ENCODE measurements around the gene PIK3C2B. TPM values are rescaled to one million over a fixed set of nuclear protein-coding genes. Genes with fewer than 3 reads are reported as not detected.
"Not testable (repeated sequence)": the region's sequence is repeated elsewhere in the genome, so short reads cannot be mapped to it uniquely, and the experiment has no call there.

The PIK3C2B gene
- total and polyA plus RNA-seq, 12 donors, result 4.4 to 31.9 (median 21.1) TPM

GRCh38 chr1:204493984-204494280 lies 673 bp downstream of the PIK3C2B start:
- H3K4me1 ChIP-seq, result peaks cover 12 to 62% (median 34%) of the 10 kb centered on the region in 9 donors
- intact Hi-C loops (cut with DNase I), result loop anchor here in 7 of 10 donors (1.0 to 5.0 kb wide), 5 partner anchors 10 to 48 kb away; no protein-coding TSS in a partner anchor
- ATAC-seq (peak; percentile 56 to 84 (median 68)), DNase-seq (peak; percentile 57)
- TF ChIP-seq CTCF (IDR thresholded peaks at IDR 0.05), result no peak
- H3K36me3 ChIP-seq, result peaks cover 0 to 9% (median 0%) of the 10 kb centered on the region in 9 donors
- peak overlapping the region; percentile 55 to 93 (median 88) for H3K4me3 ChIP-seq
- H3K9me3 ChIP-seq, result no peaks in the 10 kb centered on the region
- peak overlapping the region; percentile 86 to 96 (median 94) for H3K27ac ChIP-seq
- no peaks in the 10 kb centered on the region for H3K27me3 ChIP-seq
- 0% methylated on average over 14 of the region's 14 CpGs for WGBS, 2 donors

GRCh38 chr1:204493145-204493983 lies 1.2 kb downstream of the PIK3C2B start:
- Histone ChIP-seq H3K9me3 (no peaks in the 10 kb centered on the region), H3K4me3 (peak overlapping the region; percentile 55 to 93 (median 88)), H3K27ac (peak overlapping the region; percentile 86 to 96 (median 94)), H3K4me1 (peaks cover 12 to 64% (median 34%) of the 10 kb centered on the region in 9 donors), H3K36me3 (peaks cover 0 to 9% (median 0%) of the 10 kb centered on the region in 9 donors), H3K27me3 (no peaks in the 10 kb centered on the region)
- ATAC-seq (peak; percentile 48 to 80 (median 68)), DNase-seq (peak; percentile 70)
- no peak for TF ChIP-seq CTCF (IDR thresholded peaks at IDR 0.05)
- WGBS, 2 donors, result 11 to 15% methylated on average over 15 of the region's 15 CpGs
- intact Hi-C loops (cut with DNase I), result loop anchor here in 3 of 10 donors (1.0 to 5.0 kb wide), 3 partner anchors 9 to 47 kb away; no protein-coding TSS in a partner anchor

DNA sequence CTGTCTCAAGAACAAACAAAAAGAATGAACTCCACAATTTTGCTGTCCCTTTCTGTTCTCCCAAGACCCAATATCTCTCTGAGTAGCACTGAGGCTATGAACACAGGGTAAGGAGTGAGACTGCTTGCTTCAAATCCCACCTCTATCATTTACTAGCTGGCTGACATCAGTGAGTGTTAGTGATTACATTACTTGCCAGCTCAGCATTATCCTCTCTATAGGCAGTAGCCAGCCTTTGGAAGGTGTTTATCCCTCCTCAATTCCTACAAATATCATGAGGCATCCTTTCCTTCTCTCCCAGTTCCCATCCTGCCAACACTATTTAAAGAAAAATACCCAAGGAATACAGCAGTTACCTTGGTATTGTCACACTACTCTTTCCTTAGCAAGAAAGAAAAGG lies 3.0 kb downstream of the PIK3C2B start:
- ATAC-seq, result no peak
- intact Hi-C loops (cut with DNase I), result loop anchor here in 2 of 10 donors (2.0 to 5.0 kb wide), 2 partner anchors 44 to 45 kb away; no protein-coding TSS in a partner anchor
- Histone ChIP-seq H3K27ac (peak overlapping the region in 9 of 10 donors; percentile 86 to 96 (median 94)), H3K27me3 (no peaks in the 10 kb centered on the region), H3K9me3 (no peaks in the 10 kb centered on the region), H3K4me3 (peak overlapping the region in 7 of 10 donors; percentile 67 to 93 (median 87)), H3K36me3 (peaks cover 0 to 11% (median 0%) of the 10 kb centered on the region in 9 donors), H3K4me1 (peaks cover 12 to 76% (median 34%) of the 10 kb centered on the region in 9 donors)
- DNase-seq, result no peak
- no peak for TF ChIP-seq CTCF (IDR thresholded peaks at IDR 0.05)

DNA sequence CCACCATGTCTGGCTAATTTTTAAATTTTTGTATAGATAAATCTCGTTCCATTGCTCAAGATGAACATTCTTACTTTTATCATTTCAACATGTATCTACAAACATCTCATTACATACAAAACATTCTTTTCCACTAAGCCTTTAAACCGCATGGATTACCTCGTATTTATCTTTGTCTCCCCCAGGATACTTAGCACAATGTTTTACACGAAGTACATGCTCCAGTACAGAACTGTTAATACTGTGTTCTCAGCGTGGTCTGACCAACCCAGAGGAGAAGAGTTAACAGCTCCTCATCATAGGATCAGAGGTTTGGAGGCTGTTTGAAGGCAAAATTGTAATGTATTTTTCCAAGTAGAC lies 7.4 kb downstream of the PIK3C2B start:
- Histone ChIP-seq H3K4me1 (peaks cover 4 to 93% (median 34%) of the 10 kb centered on the region in 9 donors), H3K27me3 (no peaks in the 10 kb centered on the region), H3K27ac (no peak overlapping the region), H3K36me3 (peaks cover 0 to 11% (median 0%) of the 10 kb centered on the region in 9 donors), H3K9me3 (no peaks in the 10 kb centered on the region), H3K4me3 (no peak overlapping the region)
- DNase-seq (no peak), ATAC-seq (no peak)
- intact Hi-C loops (cut with DNase I), result no loop called here
- 88 to 89% methylated on average over 5 of the region's 5 CpGs for WGBS, 2 donors
- TF ChIP-seq CTCF (IDR thresholded peaks at IDR 0.05), result no peak

DNA sequence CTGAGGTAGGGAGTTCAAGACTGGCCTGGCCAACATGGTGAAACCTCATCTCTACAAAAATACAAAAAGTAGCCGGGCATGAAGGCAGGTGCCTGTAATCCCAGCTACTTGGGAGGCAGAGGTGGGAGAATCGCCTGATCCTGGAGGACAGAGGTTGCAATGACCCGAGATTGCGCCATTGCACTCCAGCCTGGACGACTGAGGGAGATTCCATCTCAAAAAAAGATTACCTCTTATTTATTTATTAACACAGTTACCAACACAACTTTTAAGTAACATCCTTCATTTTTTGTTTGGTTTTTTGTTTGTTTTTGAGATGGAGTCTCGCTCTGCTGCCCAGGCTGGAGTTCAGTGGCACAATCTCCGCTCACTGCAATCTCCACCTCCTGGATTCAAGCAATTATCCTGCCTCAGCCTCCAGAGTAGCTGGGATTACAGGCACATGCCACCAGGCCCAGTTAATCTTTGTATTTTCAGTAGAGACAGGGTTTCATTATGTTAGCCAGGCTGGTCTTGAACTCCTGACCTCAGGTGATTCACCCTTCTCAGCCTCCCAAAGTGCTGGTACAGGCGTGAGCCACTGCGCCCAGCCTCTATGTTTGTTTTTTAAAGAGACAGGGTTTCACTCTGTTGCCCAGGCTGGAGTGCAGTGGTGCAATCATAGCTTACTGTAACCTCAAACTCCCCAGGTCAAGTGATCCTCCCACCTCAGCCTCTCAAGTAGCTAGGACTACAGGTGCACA lies 7.9 kb downstream of the PIK3C2B start:
- H3K27me3 ChIP-seq; DNase-seq; ATAC-seq; intact Hi-C loops (cut with DNase I); H3K27ac ChIP-seq; H3K9me3 ChIP-seq; H3K4me3 ChIP-seq: not testable (repeated sequence)
- Histone ChIP-seq H3K36me3 (peaks cover 0 to 11% (median 0%) of the 10 kb centered on the region in 9 donors), H3K4me1 (peaks cover 4 to 93% (median 40%) of the 10 kb centered on the region in 9 donors)
- 93% methylated on average over 9 of the region's 9 CpGs for WGBS, 2 donors
